HG02588 (cell line): ENCODE measurements around the gene RAET1G.
"Not testable (repeated sequence)": the region's sequence is repeated elsewhere in the genome, so short reads cannot be mapped to it uniquely, and the experiment has no call there.

Source experiments
- ATAC-seq: cut with Tn5 transposase; IDR thresholded peaks from one replicate; pipeline ENCODE4 v1.9.1; 2021; ENCODE audit warnings: mild to moderate bottlenecking, moderate library complexity; ENCODE audit not compliant: unreplicated experiment

Gene RAET1G

DNA sequence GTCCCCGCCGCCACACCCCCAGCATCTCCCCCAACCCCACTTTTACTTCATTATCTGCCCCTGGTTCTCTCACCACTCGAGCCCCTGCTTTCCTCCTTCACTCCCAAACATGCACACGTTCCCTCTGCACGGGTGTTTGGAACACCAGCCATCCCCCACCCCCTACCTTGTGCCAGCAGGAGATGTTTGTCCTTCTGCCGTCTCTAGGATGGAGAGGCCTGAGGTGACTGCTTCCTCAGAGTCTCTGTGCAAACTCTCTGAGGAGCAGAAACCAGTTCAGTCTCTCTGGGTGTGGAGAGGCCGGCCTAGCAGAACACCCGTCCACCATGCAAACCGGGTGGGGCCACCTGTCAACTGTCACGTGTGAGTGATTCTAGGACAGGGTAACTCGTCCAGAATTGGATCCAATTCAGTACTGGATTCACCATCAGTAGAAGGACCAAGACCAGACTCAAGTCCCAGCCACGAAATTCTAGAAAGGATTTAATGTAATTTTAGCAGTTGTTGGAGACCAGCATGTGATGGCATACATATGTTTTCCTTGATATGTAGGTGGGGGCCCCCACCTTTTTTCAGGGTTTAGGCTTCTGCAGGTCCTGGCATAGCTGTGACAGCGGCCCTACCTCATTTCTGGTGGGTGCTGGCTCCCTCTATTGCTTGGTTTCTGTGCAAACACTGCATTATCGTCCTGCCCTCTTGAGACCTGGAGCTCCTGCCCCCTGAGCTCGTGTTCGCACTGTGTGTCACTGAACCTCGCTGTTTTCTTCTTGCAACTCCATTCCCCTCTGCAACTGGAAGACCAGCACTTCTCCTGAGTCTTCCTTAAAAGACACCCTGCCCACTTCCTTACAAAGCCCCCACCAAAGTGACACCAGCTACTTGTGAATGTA lies 24.8 kb downstream of the RAET1G start, which contains the start of gene RAET1E:
Gene RAET1E, minus strand, starts transcription at position 259 of the 890 bp plus-strand sequence. CDS start 7,212 bp downstream, outside the sequence.
- no peak for ATAC-seq

DNA sequence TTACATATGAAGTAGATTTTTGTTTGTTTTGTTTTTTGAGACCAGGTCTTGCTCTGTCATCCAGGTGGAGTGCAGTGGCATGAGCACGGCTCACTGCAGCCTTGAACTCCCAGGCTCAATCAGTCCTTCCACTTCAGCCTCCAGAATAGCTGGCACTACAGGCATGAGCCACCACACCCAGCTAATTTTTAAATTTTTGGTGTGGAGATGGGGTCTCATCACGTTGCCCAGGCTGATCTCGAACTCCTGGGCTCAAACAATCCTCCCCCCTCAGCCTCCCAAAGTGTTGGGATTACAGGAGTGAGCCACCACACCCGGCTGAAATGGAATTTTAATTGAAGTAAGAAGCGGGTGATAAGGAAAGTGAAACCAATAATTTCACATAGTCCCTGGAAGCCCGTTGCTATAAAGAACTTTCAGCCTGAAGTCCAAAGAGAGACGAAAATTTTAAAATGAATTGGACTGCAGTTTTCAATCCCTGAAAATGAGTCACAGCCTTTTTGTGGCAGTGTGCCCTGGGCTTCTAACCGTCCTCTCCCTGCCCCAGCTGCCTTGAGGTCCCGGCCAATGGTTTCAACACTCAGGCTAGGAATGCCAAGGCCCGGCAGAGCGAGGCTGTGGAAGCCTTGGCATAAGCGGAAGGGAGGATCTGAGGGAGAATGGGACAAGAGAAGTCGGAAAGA lies 25.8 kb downstream of the RAET1G start:
- ATAC-seq: no peak

DNA sequence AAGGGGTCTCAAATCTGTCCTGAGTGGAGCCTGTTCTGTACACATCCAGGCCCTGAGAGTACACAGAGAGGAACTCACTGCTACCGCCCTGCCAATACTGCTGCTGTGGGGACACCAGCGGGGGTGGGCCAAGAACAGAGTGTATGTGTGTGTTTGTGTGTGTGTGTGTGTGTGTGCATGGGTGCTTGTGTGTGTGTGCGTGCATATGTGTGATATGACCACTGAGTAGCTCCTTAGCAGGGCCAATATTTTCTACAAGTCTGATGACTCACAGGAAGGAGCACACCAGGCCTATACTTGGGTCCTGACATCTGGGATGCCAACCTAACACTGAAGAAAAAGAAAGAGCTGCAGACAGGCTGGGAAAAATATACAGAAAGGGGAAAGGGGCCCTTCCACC lies 26.4 kb downstream of the RAET1G start:
- ATAC-seq: no peak

DNA sequence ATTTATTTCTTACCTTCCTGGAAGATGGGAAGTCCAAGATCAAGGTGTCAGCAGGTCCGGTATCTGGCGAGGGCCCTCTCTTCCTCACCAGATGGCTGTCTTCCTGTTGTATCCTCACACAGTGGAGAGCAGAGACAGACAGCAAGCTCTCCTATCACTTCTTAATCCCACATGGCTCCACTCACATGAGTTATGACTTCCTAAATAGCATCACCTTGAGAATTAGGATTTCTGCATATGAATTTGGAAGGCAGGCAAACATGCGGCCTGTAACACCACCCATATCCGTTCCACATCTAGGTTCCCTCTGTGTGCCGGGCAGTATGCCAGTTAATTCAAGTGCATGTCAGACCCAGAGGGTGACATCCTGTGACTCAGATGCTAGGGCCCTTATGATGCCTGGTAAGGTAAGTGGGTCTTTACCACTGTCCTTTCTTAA lies 27.1 kb downstream of the RAET1G start:
- ATAC-seq: no peak

DNA sequence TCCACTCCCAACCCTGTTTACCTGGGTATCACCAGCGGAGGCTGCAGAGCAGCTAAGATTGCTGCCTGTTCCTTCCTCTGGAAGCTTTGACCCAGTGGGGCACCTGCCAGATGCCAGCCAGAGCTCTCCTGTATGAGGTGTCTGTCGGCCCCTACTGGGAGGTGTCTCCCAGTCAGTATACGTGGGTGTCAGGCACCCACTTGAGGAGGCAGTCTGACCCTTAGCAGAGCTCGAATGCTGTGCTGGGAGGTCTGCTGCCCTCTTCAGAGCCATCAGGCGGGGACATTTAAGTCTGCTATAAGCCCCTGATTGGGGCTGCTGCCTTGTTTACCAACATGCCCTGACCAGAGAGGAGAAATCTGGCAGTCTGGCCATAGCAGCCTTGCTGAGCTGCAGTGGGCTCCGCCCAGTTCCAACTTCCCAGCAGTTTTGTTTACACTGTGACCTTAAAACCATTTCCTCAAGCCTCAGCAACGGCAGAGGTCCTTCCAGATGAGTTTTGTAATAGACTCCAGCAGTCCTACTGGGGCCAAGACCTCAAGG lies 27.8 kb downstream of the RAET1G start:
- no peak for ATAC-seq

DNA sequence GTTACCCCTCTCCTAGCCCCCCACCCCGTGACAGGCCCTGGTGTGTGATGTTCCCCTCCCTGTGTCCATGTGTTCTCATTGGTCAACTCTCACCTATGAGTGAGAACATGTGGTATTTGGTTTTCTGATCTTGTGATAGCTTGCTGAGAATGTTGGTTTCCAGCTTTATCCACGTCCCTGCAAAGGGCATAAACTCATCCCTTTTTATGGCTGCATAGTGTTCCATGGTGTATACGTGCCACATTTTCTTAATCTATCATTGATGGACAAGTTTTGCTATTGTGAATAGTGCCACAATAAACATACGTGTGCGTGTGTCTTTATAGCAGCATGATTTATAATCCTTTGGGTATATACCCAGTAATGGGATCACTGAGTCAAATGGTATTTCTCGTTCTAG lies 31.1 kb downstream of the RAET1G start:
- ATAC-seq: not testable (repeated sequence)

DNA sequence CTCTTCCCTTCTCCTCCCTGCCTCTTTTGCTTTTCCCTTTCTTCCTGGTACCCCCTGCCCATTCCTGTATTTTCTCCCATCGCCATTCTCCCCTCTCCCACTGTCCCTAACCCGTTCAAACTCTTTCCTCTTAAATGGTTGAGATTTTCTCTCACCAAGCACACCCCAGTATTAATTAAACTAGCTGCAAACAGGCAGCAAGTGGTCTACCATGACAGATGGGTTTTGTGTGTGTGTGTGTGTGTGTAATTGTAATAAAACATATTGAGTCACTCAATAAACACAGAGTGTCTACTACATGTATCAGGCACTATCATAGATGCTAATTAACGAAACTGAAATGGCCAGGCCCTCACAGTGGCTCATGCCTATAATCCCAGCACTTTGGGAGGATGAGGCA lies 31.7 kb downstream of the RAET1G start:
- ATAC-seq: no peak

DNA sequence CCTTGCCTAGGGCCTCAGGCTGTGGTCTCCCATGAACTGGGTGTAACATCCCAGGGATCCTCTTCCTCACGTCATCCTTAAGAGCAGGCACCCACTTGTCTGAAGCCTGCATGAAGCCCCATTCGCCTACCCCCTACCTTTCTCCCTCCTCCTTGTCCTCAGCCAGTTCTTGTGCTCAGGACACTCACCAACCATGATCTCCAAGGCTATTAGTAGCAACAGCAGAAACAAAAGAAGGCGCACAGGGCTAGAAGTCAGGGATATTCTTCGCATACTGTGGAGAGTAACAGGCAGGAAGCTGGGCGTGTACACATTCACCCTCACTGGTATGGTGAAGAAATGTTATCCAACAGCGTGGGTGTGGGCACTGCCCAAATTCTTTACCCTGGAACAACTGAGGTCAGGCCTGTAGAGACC lies 32.3 kb downstream of the RAET1G start:
- ATAC-seq: no peak

DNA sequence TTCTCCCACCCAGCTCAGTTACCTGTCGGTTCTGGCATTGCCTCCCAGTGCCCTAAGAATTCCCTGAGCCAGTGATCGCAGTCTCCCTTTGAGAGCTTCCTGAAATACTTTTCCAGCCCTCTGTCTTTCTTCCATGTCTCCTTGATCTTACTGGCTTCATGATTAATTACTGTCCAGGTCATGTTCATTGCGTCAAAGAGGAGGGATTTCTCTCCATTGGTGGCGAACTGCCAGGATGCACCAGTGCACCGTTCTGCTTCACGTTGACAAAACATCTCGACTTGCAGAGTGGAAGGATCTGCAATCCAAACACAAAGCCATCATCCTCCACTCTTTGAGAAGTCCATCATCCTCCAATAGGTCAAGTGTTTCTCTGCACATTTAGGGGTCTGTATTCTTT lies 33.6 kb downstream of the RAET1G start:
- no peak for ATAC-seq

DNA sequence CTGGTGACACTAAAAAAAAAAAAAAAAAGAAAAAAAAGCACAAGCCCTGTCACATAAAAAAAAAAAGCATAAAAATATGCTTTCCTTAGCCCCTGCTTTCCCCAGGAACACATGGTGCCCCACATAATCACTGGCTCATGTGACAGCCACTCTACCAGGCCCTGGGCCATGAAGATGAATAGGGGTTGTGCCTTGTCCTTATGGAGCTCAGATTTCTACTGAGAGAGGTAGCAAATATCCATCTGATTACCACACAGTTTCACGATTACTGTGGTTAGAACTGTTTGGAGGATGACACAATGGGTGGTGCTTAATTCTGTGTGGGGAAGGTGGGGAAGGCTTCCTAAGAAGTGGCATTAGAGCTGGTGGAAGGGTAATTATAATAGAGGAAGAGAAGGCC lies 34.3 kb downstream of the RAET1G start:
- ATAC-seq: no peak

DNA sequence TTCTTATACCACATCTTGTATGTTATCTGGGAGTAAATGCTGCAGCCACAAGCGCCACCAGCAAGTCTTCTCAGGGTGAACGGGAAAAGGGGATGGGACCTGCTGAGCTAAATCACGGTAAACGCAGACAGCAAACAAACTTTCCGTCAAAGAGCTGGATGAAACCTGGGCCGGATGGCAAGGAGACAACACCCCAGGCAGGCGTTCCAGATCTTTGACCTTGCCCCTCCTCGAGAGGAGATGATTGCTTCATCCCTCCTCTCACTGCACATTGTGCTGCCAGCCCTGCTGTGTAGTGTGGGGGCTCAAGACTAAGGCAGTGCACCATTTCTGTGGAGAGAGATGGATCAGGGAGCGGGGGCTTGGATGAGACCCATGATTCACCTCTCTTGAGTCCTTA lies 34.8 kb downstream of the RAET1G start:
- ATAC-seq: no peak

DNA sequence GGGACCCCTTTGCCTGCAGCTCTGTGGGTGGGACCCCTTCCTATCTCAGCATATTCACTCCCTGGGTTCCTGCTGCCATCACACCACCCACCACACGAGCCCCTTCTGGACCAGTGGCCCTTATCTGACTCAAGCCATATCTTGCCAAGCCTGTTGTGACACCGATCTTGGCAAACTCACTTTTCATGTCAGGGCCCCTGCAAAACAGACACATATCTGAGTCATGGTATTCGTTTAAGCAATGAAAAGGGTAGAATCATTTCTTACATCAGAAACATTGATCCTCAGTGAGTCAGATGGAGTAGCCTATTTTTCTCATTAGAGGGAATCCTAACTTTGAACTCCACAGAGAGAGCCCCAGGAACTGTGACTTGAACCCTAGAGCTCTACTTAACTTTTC lies 35.6 kb downstream of the RAET1G start:
- ATAC-seq: no peak

DNA sequence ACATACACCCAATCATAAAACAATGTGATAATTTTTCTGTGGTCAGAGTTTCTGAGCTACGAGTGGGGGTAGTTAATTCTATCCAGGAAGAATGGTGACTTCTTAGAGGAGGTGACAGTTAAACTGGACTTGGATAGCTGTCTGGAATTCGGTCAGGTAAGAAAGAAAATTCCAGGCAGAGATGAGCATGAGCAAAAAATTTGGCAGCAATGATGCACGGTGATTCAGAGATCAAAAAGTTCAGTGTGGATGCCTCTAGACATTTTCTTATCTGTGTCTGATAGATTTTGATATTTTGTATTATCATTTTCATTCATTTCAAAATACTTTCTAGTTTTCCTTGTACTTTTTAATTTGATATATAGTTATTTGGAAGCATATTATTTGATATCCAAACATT lies 37.0 kb downstream of the RAET1G start:
- ATAC-seq: no peak

DNA sequence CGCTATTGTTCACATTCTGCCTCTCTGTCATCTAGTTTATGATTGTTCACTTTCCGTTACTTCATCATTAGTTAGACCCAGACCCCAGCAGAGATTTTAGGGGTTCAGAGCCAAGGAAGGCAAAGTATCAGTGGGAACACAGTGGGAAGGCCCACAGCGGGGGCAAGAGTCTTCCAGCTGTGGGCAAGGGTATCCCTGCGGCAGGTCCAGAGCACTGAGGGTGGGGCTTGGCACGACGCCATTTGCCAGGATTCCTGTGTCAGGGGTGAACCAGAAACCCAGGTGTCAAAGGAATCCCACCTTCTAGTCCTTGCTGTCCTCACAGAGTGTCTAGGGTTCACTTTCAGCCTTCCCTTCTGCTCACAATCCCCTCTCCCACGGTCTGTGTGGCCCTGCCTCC lies 38.3 kb downstream of the RAET1G start:
- no peak for ATAC-seq

DNA sequence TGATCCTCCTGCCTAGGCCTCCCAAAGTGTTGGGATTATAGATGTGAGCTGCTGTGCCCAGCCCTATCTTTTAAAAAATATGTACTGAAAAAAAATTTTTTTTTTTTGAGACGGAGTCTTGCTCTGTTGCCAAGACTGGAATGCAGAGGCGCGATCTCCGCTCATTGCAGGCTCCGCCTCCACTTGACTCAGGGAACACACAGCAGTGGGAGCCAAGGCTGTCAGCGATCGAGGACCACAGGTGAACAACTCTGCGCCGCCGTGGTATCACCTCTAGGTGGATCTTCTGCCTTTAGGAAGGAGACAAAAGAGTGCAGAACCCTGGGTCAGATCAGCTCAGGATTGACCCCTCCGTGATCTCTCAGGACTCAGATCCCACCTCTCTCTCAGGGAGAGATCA lies 38.7 kb downstream of the RAET1G start:
- no peak for ATAC-seq

DNA sequence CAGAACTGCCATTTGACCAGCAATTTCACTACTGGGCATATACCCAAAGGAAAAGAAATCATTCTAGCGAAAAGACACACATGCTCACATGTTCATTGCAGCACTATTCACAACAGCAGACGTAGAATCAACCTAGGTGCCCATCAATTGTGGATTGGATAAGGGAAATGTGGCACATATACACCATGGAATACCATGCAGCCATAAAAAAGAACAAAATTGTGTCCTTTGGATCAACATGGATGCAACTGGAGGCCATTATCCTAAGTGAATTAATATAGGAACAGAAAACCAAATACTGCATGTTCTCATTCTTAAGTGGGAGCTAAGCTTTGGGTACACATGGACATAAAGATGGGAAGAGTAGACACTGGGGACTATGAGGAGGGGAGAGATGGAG lies 41.1 kb downstream of the RAET1G start:
- no peak for ATAC-seq

DNA sequence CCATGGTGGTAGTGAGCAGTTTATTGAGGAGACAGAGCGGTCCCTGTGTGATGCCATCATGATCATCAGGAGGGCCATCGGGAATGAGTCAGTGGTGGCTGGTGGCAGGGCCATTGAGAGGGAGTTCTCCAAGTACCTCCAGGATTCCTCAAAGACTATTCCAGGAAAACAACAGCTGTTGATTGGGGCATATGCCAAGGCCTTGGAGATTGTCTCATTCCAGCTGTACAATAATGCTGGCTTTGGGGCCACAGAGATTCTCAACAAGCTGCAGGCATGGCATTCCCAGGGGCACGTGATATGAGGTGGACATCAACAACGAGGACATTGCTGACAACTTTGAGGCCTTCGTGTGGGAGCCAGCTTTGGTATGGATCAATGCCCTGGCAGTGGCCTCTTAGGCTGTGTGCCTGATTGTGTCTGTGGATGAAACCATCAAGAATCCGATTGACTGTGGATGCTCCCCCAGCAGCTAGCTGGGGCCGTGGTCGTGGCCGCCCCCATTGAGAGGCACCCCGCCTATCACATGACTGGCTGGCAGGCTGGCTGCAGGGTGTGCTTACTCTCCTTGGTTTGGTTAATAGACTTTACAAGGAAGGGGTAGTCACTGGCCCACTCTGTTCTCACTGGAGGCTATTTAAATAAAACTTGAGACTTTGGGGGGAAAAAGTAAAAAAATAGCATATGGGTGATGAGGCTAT lies 41.7 kb downstream of the RAET1G start:
- no peak for ATAC-seq

DNA sequence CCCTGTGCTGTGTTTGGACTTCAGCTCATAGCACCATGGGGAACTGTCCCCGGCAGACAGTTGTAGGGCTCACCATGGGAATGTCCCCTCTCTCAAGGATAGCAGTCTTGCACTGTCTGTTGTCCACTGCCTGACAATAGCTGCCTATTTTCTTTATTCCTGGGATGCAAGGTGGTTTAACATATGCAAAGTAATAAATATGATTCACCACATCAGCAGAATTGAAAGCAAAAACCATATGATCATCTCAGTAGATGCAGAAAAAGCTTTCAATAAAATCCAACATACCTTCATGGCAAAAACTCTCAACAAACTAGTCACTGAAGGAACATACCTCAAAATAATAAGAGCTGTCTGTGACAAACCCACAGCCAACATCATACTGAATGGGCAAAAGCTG lies 45.3 kb downstream of the RAET1G start:
- ATAC-seq: no peak

DNA sequence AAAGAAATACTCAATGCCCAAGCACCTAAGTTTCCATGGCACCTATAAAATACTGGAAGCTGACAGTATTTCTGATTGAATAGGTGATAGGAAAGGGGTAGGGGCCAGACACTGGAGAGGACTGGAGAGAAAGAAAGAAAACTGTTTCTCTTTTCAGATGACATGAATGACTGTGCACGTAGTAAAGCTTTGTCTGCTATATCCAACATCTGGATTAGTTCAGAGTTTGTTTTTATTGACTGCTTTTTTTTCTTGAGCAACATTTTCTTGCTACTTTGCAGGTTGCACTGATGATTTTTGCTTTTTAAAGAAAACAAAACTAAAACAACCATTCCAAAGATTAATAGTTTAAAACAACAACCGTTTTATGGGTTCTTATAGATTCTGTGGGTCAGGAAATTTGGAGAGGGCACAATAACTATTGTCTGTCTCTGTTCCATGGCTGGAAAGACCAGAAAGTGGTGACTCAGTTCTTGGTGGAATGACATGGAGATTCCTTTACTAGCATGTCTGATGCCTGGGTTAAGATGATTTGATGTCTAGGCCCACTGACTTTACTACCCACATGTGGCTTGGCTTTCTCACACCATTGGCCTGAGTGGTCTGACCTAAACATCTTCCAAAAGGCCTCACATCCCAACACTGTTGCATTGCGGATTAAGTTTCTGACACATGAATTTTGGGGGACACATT lies 46.5 kb downstream of the RAET1G start:
- ATAC-seq: no peak

DNA sequence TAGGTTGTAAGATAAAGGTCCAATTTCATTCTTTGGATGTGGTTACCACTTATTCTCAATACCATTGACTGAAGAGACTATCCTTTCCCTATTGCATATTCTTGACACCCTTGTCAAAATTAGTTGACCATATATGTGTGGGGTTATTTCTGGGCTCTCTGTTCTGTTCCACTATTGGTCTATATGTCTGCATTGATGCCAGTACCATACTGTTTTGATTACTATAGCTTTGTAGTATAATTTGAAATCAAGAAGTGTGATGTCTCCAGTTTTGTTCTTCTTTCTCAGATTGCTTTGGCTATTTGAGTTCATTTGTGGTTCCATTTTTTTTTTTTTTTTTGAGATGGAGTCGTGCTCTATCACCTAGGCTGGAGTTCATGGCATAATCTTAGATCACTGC lies 50.7 kb downstream of the RAET1G start:
- no peak for ATAC-seq

DNA sequence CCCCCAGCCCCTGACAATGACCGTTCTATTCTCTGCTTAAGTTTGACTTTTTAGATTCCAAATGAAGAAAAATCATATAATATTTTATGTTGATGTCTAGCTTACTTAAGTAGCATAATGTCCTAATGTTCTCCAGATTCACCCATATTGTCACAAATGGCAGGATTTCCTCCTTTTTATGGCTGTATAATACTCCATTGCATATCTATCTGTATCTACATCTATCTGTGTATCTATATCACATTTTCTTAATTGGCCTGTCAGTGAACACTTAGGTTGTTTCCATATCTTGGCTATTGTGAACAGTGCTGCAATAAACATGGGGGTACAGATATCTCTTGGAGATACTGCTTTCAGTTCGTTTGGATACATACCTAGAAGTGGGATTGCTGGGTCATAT lies 51.7 kb downstream of the RAET1G start:
- no peak for ATAC-seq
